ENCODE results near the gene PUSL1. TPM values are rescaled to one million over a fixed set of nuclear protein-coding genes. Genes with fewer than 3 reads are reported as not detected.

PUSL1 gene
- total RNA-seq, 1 donor from 2014 or later: 8.4 TPM

DNA sequence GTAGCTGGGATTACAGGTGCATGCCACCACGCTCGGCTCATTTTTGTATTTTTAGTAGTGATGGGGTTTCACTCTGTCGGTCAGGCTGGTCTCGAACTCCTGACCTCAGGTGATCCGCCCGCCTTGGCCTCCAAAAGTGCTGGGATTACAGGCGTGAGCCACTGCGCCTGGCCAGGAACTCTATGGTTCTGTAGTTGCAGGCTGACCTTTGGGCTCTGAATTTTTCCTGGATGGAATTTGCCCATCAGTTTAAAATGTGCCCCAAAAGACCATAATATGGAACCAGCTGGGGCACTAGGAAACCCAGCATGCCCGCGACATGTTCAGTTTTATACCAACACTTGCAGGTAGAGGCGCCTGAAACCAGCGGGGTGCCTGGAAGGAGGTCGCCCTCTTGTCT lies 29.8 kb upstream of the PUSL1 start:
- DNase-seq (ENCODE audit: low spot score): no peak
- ATAC-seq: no peak

GRCh38 chr1:1279028-1279427 lies 29.4 kb upstream of the PUSL1 start:
- ATAC-seq: no peak
- DNase-seq (ENCODE audit: low spot score): no peak

DNA sequence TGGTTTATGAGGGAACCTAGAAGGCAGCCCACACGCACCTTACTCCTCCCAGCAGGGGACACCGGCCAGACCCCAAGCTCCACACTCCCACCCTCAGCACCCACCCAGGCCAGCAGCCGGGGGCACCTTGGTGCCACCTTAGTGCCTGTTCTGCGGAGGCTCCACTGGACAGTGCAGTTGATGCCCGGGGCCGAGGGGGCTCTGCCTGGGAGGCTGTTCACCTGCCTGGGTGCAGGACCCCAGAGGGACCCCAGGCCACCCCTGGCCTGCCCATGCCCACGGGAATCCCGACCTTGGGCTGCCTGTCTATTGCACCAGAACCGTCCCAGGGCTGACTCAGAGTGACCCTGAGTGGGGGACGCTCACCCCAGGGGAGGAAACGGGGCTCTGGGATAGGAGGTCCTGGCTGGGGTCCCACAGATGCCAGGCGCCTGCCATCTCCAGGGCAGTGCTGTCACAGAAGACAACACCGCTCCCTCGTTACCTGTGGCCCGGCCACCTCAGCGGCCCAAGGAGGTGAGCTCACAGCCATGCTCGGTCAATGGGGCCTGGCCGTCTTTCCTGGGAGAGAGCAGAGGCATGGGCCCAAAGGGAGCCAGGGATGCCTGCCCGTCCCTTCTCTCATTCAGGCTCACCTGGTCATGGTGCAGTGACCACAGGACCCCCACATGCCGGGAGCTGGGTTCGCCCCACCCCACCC lies 27.5 kb upstream of the PUSL1 start:
- no peak for DNase-seq (ENCODE audit: low spot score)
- ATAC-seq: peak; percentile 24

DNA sequence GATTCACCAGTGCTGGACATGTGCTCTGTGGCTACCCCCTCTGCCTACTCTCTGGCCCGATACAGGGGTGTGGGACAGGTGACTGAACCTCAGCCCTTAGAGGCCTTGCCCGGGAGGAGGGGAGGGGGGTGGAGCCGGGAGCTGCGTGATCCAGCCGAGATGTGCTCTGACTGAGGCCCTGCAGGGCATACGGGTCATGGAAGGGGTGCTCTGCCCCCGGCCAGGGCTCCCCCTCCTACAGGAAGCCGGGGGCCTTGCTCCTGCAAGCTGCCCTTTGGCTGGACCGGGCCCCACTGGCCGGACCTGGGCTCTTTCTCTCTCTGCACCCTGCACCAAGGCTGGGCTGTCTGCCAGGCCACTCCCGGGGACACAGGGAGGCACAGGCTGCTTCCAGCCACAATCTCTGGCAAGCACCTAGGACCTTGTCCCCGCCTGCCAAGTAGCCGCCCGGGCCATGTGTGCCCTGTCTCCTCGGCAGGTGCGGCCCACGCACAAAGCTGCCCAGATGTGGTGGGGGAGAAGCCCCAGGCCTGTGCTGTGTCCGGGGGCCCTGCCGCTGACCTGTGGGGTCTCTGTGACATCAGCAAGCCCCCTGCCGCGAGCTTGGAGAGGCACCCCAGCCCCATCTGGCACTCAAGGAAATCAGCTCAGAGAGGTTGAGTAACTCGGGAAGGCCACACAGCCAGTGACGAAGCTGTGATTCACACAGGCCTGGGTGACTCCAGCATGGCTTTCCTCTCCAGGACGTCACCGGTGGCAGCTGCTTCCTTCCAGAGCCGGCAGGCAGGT lies 26.7 kb upstream of the PUSL1 start:
- DNase-seq (ENCODE audit: low spot score) (peak; percentile 98), ATAC-seq (peak; percentile 92)

- DNase-seq (ENCODE audit: low spot score): no peak
- no peak for ATAC-seq
Measured at GRCh38 chr1:1282998-1283397, 25.4 kb upstream of the PUSL1 start.

DNA sequence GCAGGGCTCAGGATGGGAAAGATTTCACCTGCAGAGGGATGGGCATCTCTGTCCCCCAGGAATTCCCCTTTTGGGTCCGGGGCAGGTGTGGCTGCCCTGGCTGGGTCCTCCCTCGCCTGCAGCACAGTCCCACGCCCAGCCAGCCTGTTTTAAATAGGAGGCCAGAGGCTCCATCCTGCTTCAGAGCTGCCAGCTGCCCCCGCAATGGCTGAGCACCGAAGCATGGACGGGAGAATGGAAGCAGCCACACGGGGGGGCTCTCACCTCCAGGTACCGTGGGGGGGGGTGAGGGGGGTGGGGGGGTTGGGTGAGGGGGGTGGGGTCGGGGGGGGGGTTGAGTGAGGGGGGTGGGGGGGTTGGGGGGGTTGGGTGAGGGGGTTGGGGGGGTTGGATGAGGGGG lies 24.6 kb upstream of the PUSL1 start:
- DNase-seq (ENCODE audit: low spot score) (no peak), ATAC-seq (no peak)

GRCh38 chr1:1284221-1285101 lies 23.9 kb upstream of the PUSL1 start:
- ATAC-seq: no peak
- no peak for DNase-seq (ENCODE audit: low spot score)

DNA sequence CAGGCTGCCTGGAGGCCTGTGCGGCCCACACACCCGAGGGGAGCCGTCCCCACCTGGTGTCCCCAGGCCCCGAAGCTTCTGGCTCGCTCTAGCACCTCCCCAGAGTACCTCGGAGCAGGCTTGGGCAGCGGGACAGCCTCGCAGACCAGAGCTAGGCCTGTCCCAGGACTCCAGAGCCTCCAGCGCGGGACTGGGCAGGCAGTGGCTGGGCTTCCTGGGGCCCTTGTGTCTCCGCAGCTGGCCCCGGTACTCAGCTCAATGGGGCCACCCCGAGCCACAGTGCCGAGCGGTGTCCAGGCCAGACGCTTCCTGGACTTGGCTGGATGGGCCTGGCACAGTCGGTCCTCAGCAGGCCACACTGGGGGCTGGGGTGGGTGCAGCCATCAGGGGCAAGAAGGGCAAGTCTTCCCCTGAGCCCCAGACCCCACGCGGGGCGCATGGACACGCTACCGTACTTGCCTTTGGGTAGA lies 23.3 kb upstream of the PUSL1 start:
- no peak for DNase-seq (ENCODE audit: low spot score)
- ATAC-seq: no peak

- DNase-seq (ENCODE audit: low spot score) (no peak), ATAC-seq (no peak)
Measured at GRCh38 chr1:1285611-1286311, 22.6 kb upstream of the PUSL1 start.

DNA sequence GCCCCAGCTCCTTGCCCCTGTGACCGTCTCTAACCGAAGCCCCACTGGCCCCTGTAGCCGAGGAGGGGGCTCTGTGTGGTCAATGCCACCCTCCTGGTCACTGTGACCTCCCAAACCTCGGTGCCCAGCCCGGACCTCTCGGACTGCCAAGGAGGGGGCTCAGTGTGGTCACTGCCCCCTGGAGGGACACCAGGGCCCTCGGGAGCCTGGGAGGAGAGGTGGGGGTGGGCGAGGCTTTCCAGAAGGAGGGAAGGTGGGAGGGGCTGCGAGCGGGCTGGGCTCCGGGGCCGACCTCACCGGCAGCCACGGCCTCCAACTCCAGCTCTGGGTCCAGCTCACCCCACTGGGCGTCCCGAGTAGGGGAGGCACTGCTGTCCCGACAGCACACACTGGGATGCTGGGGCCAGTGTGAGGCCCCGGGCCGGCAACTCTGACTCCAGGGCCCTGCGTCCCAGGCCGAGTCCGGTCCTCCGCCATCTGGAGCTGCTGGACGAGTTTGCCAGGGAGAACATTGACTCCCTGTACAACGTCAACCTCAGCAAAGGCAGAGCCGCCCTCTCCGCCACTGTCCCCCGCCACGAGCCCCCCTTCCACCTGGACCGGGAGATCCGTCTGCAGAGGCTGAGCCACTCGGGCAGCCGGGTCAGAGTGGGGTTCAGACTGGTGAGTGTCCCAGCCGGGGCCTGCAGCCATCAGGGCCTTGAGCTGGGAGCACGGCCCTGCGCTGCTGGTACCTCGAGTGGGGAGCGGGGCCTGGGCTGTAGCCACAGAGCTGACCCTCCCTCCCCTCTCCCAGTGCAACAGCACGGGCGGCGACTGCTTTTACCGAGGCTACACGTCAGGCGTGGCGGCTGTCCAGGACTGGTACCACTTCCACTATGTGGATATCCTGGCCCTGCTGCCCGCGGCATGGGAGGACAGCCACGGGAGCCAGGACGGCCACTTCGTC lies 21.8 kb upstream of the PUSL1 start:
- no peak for DNase-seq (ENCODE audit: low spot score)

GRCh38 chr1:1287288-1288110 lies 20.9 kb upstream of the PUSL1 start:
- no peak for ATAC-seq
- no peak for DNase-seq (ENCODE audit: low spot score)

More for the DNA sequence above, 21.8 kb upstream of the PUSL1 start:
- no peak for ATAC-seq

GRCh38 chr1:1290238-1290731 lies 18.1 kb upstream of the PUSL1 start:
- ATAC-seq: peak; percentile 80
- DNase-seq (ENCODE audit: low spot score): peak; percentile 80

- no peak for DNase-seq (ENCODE audit: low spot score)
- peak; percentile 71 for ATAC-seq
Measured at GRCh38 chr1:1291023-1291528, 17.3 kb upstream of the PUSL1 start.

- DNase-seq (ENCODE audit: low spot score) (peak; percentile 75), ATAC-seq (peak; percentile 77)
Measured at GRCh38 chr1:1291548-1292441, 16.6 kb upstream of the PUSL1 start.

GRCh38 chr1:1292442-1292779 lies 16.0 kb upstream of the PUSL1 start:
- ATAC-seq (no peak), DNase-seq (ENCODE audit: low spot score) (no peak)

DNA sequence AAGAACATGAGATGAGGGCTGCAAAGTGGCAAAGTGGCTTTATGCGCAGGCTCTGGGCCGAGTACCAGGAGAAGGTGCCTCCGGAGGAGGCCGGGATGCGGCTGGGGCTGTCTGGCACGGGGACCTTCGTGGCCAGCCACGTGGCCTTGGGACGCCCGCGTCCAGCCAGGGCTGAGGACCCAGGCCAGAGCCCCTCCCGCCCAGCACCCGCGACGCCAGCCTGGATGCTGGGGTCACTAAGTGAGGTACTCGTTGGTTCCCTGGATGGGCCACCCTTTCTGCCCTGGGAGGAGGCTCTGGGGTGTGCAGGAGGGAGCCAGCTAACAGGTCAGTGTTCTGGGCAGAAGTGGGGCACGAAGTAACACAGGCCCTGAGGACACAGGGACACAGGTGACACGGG lies 15.5 kb upstream of the PUSL1 start:
- DNase-seq (ENCODE audit: low spot score) (no peak), ATAC-seq (no peak)

Measured in left lobe of liver (tissue), 2 donors.